D721Med (cell line): Measurements from ENCODE around the gene TRMO.

Experiments used
- DNase-seq: peaks from one replicate; pipeline ENCODE4 v3.0.0; 2011; ENCODE audit warnings: low spot score; ENCODE audit not compliant: insufficient read length
- FAIRE-seq: peaks from 2 replicates; lab custom pipeline; 2011; peaks lifted over from hg19 to GRCh38; lab: Jason Lieb, UNC
- CTCF ChIP-seq: IDR thresholded peaks from 2 replicates; pipeline ENCODE4 v1.5.1; 2012; ENCODE audit warnings: mild to moderate bottlenecking, control low read depth; ENCODE audit not compliant: insufficient read depth; ENCODE audit errors: missing control alignments

Gene TRMO

GRCh38 chr9:97944612-97945011 is 22.3 kb upstream of the TRMO start:
- TF ChIP-seq CTCF: no peak
- no peak for FAIRE-seq
- no peak for DNase-seq

- no peak for DNase-seq
- FAIRE-seq: no peak
- TF ChIP-seq CTCF: no peak
These were observed 21.1 kb upstream of the TRMO start for GRCh38 chr9:97943308-97943855.

DNA sequence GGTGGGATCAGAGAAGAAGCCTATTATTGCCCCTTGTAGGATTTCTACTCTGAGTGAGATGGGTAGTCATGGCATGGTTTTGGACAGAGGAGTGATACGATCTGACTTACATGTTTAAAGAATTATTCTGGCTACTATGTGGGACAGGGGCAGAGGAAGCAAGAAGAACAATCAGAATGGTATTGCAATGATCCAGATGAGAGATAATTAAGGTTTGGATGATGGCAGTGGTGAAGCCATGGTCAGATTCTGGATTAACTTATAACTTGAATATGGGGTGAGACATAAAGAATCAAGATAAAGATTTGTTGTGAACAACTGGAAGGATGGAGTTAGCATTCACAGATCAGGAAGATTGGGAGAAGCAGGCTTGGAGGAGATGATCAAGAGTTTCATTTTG is 19.0 kb upstream of the TRMO start:
- FAIRE-seq: no peak
- no peak for TF ChIP-seq CTCF
- no peak for DNase-seq

DNA sequence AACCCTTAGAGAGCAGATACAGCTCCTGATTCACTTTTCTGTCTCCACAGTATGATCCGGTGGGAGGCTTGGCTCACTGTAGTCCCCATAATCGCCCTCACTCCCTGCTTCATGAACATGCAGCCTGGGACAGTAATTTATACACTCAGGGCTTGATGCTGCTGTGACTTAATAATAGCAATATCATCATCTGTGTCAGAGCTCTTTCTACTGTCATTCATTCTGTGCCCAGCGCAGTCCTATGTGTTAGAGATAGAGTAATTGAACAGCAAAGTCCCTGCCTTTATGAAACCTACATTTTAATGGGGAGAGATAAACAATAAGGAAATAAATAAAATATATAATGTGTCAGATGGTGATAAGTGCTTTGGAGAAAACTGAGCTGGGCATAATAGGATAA is 18.4 kb upstream of the TRMO start:
- no peak for TF ChIP-seq CTCF
- FAIRE-seq: no peak
- DNase-seq: no peak

GRCh38 chr9:97940233-97940632 is 17.9 kb upstream of the TRMO start:
- TF ChIP-seq CTCF: no peak
- DNase-seq (no peak), FAIRE-seq (no peak)

DNA sequence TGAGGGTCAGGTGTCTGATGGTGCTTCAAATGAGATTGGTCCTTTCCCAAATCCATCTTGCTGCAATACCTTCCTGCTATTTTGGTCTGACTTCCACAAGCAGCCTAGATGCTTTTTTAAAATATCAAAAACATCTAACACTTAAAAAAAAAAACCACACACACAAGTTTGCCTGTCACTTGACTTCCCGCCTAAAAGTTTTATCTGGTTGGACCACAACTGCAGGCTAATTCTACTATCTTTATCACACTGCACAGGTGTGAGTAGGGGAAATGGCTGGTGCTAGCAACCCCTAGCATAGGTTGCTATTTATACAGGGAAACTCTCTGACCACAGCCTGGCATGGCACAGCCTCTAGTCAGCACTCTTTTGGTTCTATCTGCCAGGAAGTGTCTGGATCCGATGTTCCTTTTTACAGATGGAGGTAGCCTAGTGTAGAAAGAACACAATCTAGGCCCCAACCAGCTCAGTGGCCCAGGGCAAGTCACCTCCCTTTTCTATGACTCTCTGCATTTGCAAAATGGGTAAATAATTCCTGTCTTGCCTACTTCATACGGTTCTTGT is 15.9 kb upstream of the TRMO start, which contains the start of gene HEMGN:
TSS of gene HEMGN (minus strand) at position 92 of the 564 bp plus-strand sequence. CDS start at position 56, 36 bp downstream.
- FAIRE-seq (no peak), DNase-seq (no peak)
- TF ChIP-seq CTCF: no peak

- TF ChIP-seq CTCF: no peak
- DNase-seq (no peak), FAIRE-seq (no peak)
These were observed 14.7 kb upstream of the TRMO start for GRCh38 chr9:97936998-97937397.
